ENCODE data around the gene OGT. TPM values are rescaled to one million over a fixed set of nuclear protein-coding genes. Genes with fewer than 3 reads are reported as not detected.
"Not testable (repeated sequence)": the region's sequence is repeated elsewhere in the genome, so short reads cannot be mapped to it uniquely, and the experiment has no call there.

Gene OGT
- total RNA-seq, 1 donor from 2014 or later = 154 TPM

DNA sequence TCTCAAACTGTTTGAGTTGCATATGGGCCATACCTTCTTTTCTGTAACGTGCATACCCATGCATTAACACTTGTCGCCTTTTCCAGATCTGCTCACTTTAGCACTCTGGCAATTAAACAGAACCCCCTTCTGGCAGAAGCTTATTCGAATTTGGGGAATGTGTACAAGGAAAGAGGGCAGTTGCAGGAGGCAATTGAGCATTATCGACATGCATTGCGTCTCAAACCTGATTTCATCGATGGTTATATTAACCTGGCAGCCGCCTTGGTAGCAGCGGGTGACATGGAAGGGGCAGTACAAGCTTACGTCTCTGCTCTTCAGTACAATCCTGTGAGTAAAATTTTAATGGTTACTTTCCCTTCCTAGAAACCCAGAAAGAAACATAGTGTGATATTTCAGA is 4.8 kb downstream of the OGT start:
- DNase-seq (ENCODE audit: low read depth) = no peak

DNA sequence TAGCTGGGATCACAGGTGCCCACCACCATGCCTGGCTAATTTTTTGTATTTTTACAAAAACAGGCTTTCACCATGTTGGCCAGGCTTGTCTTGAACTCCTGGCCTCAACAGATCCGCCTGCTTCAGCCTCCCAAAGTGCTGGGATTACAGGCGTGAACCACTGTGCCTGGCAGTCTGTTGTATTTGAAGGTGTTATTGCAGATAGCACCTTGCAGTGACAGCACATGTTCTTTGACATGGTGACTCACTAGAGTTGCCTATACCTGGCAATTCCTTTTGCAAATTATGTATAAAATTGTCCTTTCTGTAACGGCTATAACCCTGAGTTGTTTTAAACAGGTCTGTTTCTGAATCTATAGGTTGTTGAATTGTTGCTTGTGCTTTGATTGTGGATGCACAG is 7.9 kb downstream of the OGT start:
- DNase-seq (ENCODE audit: low read depth) = no peak

DNA sequence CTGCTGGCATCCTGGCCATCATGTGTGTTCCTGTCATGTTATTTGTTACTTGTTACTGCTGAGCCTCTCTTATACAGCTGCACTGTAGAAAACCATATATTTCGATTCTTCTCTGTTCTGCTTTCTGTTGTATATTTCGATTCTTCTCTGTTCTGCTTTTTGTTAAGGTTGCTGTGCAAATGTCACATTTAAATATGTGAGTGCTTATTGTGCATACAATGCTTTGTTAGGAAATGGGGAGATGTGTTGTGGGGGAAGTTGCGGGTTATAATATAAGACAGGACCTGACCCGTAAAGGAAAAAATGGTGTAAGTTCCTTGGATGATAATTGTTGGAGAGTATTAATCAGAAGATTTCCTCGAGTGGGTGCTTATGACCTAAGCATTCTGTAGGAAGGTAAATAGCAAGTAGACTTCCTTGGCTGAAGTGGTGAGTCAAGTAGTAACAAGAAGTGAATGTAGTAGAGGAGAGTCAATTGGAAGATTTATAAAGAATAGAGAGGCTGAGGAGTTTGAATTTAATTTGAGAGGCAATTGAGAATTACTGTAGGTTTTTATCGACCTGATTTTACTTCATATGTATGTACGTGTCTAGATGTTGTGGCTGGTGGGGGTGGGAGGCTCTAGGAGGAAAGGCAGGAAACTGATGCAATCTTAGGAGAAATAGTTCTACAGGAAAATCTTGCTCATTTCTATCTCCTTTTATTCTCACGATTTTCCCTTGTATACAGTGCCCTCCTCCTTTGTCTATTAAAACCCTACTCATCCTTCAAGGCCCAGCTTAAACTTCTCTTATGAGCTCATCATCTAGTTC is 8.5 kb downstream of the OGT start:
- DNase-seq (ENCODE audit: low read depth) = no peak

DNA sequence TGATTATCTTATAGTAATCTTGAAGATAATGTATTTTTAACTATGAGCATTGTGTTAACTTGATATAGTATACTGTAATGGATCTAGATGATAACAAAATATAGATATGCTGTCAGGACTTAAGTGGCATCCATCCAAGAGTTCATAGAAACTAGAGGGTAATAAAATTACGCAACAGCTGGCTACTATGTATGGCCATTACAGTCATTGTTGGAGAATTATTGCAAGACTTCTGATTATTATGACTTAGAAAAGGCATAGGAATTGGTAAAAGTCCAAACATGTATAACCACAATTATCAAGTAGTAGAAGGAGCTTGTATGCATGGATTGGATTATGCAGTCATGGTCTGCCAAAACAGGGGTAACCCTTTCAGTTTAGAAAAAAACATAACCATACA is 9.5 kb downstream of the OGT start:
- no peak for DNase-seq (ENCODE audit: low read depth)

- DNase-seq (ENCODE audit: low read depth) = no peak
Observed at GRCh38 chrX:71542825-71543224, 9.9 kb downstream of the OGT start.

GRCh38 chrX:71543316-71543715 is 10.4 kb downstream of the OGT start:
- DNase-seq (ENCODE audit: low read depth) = peak; percentile 83

DNA sequence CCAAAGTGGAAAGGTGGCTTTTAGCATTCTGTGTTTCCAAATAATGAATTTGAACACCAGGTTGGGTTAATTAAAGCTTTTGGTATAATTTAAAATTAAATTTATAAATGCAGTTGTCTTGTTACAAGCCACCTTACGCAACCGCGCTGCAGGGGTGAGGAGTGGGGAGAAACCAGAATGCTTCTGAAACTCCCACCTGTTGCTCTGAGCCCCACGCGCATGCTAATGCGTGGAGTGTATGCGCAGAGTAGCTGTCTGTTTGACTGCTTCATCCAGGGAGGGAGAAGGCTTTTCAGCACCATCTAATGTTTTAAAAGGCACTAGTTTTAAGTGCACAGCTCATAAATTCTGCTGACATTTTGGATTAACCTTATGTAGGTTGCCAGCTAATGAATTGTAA is 12.5 kb downstream of the OGT start:
- no peak for DNase-seq (ENCODE audit: low read depth)

DNA sequence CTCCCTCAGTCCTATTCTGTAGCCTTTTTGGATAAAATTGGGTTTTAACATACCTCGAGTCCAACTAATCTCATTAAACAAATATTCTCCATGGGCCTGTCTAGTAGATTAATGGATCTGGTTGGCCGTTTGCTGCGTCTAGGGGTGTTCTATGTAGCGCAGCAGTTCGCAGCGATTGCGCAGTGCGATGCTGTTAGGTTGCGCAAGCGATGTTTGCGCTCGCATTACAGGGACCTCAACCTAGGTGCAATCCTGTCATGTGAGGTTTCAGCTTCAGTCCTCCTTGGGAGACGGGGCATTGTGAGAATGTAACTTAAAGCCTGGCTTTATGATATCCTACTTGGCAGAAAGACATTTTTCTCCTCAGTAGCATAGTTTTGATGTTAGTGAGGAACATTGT is 14.0 kb downstream of the OGT start:
- no peak for DNase-seq (ENCODE audit: low read depth)

DNA sequence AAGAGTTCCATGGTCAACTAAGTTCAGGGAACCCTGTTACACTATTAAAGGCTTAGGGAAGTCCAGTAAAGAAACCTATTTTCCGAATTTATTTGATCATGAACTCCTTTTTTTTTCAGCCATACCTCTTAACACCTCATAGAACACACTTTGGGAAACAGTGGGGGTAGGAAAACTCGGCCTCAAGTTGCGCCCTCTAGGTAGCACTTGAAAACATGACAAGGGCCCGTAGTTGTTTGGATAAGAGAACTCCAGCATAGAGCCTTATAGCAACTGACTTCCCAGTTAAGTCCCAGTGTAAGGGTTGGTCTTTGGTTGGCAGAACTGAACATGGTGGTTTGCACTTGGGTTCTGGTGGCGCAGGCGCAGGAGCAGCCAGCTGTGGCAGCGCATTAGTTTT is 14.4 kb downstream of the OGT start:
- DNase-seq (ENCODE audit: low read depth) = no peak

GRCh38 chrX:71549986-71550385 is 17.1 kb downstream of the OGT start:
- no peak for DNase-seq (ENCODE audit: low read depth)

- DNase-seq (ENCODE audit: low read depth) = no peak
Observed at GRCh38 chrX:71550578-71550977, 17.7 kb downstream of the OGT start.

DNA sequence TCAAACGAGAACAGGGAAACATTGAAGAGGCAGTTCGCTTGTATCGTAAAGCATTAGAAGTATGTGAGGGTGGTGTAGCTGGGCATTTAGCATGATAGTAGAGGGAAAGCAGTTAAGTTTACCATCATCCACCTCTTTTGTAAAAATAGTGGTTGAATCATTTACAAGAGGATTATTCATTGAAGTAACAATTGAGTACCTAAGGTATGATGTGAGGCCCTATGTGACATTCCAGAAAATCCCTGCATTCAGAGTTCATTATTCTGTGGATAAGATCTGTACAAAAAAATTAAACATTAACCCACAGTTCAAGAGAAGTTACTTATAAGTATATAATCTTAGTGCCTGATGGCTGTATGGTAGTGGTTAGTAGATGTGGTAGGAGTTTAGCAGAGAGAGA is 23.1 kb downstream of the OGT start:
- no peak for DNase-seq (ENCODE audit: low read depth)

- no peak for DNase-seq (ENCODE audit: low read depth)
Observed at GRCh38 chrX:71558920-71559319, 26.0 kb downstream of the OGT start.

GRCh38 chrX:71559773-71560172 is 26.9 kb downstream of the OGT start:
- not testable (repeated sequence) for DNase-seq (ENCODE audit: low read depth)

- no peak for DNase-seq (ENCODE audit: low read depth)
Observed at GRCh38 chrX:71563921-71564320, 31.0 kb downstream of the OGT start.

- DNase-seq (ENCODE audit: low read depth) = no peak
Observed at GRCh38 chrX:71565474-71566041, 32.7 kb downstream of the OGT start.

DNA sequence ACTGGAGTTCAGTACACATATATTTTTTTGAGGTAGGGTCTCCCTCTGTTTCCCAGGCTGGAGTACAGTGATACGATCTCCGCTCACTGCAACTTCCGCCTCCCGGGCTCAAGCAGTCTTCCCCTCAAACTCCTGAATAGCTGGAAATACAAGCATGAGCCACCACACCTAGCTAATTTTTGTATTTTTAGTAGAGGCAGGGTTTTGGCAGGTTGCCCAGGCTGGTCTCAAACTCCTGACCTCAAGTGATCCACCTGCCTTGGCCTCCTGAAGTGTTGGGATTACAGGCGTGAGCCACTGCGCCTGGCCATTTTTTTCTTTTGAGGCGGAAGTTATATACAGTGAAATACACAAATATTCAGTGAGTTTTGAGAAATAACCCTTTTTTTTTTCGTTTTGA is 38.5 kb downstream of the OGT start:
- peak; percentile 7 for DNase-seq (ENCODE audit: low read depth)

DNA sequence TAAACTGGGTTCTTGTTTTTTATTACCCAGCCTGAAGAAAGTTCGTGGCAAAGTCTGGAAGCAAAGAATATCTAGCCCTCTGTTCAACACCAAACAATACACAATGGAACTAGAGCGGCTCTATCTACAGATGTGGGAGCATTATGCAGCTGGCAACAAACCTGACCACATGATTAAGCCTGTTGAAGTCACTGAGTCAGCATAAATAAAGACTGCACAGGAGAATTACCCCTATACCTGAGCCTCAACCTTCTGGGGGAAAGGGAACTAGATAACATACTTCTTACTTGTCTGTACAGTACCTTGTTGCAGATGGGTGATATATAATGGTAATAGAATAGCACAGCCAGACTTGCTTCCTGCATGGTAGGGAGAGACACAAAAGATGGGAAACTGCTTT is 40.7 kb downstream of the OGT start:
- DNase-seq (ENCODE audit: low read depth) = no peak

GRCh38 chrX:71577682-71578081 is 44.8 kb downstream of the OGT start:
- no peak for DNase-seq (ENCODE audit: low read depth)

- no peak for DNase-seq (ENCODE audit: low read depth)
Observed at GRCh38 chrX:71578253-71579135, 45.6 kb downstream of the OGT start, which contains the start of gene GCNA. TSS of gene GCNA (plus strand) at chrX:71578437. CDS start at chrX:71580822, 2,385 bp downstream.

GRCh38 chrX:71579136-71579989 is 46.5 kb downstream of the OGT start:
- DNase-seq (ENCODE audit: low read depth) = no peak

Data from myocyte (in vitro differentiated cells).